GM12872 (cell line): ENCODE measurements around the gene UQCRH.
A peak's percentile ranks its signal among the peaks of the same experiment; 100 is the strongest.

ENCODE experiments used
- CTCF ChIP-seq: IDR thresholded peaks from 3 replicates; pipeline ENCODE4 v1.5.1; 2011; ENCODE audit warnings: low read depth, mild to moderate bottlenecking, low read length, moderate library complexity; ENCODE audit not compliant: insufficient read depth

UQCRH gene

DNA sequence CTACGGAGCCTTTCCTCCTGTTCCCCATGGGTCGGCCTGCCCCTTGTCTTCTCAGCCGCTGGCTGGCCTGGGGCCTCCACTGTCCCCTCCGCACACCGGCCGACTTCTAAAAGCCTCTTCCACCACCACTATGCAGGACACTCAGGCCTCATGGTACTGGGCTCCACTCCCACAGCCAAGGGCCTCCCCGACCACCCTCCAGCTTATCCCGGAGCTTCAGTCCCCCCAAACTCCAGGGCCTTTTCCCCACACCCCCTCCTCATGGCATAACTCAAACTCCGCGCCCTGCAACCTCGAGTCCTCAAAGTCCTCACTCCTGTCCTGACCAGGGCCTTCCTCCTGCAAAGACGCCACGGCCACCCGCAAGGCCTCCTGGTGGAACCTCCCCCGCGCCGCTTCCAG lies 2.1 kb upstream of the UQCRH start:
- no peak for TF ChIP-seq CTCF

- TF ChIP-seq CTCF: peak; percentile 55; the same call in 2 of the 3 replicates
Observed at GRCh38 chr1:46301808-46302640, 1.5 kb upstream of the UQCRH start.

DNA sequence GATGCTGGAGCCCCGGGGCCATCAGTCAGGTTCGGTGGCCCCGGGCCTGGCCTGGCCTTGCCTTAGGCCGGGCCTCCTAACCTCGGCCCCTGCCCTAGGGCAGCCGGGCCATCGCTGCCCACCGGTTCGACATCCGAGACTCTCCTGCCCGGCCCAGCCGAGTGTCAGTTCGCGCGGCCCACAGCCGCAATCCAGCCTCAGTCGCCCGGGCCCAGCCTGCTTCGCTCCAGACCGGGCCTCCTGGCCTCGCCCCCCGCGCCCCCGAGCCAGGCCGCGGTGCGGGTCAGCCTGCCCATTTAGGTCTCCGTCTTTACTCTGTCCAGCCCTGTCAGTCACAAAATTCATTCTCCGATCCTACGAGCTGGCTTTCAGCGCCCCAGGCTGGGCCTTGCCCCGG lies 859 bp upstream of the UQCRH start:
- no peak for TF ChIP-seq CTCF

DNA sequence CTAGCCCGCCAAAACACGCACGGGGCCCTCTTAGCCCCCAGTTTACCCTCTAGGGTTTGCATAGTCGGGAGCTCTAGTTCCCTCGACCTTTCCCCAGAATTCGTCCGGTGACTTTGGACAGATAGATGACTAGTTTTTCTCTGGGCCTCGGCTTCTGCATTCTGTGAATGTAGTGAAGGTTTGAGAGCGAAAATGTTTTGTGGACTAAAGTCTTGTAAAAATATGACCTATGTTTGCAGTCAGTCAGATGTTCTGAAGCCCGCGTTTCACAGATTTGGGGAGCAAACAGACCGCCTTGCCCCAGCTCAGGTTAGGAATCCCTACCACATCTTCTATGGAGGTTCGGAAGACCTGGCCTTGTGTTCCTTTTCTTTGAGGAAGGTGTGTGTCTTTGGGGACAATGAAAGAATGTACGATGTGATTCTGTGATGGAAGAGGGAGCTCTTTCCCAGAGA lies 401 bp downstream of the UQCRH start:
- TF ChIP-seq CTCF: no peak

- no peak for TF ChIP-seq CTCF
Observed at GRCh38 chr1:46306159-46306530, 2.6 kb downstream of the UQCRH start.

DNA sequence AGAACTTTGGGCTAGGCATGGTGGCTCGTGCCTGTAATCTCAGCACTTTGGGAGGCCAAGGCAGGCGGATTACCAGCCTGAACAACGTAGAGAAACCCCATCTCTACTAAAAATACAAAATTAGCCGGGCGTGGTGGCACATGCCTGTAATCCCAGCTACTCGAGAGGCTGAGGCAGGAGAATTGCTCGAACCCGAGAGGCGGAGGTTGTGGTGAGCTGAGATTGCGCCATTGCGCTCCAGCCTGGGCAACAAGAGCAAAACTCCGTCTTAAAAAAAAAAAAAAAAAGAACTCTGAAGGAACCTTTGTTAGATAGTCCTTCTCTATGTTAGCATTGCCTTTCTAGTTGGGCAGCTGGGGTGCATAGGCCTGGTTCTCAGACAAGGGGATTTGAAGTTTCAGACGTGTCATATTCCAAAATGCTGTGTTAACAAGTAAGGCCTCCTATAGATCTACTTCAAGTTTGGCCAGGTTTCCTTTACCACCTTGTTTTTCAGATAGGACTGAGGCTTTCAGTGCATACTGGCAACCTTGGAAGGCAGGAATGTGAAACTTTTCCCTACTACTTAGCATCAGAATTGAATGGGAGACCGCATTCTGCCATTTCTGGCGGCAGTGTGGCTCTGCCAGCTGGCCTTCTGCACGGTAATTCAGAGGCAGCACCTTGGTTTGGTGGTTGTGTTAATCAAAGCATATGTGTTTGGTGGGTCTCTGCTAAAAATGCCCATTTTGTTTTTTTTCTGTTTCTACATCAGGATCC lies 6.1 kb downstream of the UQCRH start:
- no peak for TF ChIP-seq CTCF

GRCh38 chr1:46310321-46310720 lies 6.8 kb downstream of the UQCRH start:
- TF ChIP-seq CTCF: no peak
